ENCODE results near the gene ALG13. TPM values are rescaled to one million over a fixed set of nuclear protein-coding genes. Genes with fewer than 3 reads are reported as not detected.
"Not testable (repeated sequence)": the region's sequence is repeated elsewhere in the genome, so short reads cannot be mapped to it uniquely, and the experiment has no call there.

ALG13 gene
- total RNA-seq, 1 experiment from 2014 or later: 33.2 TPM

DNA sequence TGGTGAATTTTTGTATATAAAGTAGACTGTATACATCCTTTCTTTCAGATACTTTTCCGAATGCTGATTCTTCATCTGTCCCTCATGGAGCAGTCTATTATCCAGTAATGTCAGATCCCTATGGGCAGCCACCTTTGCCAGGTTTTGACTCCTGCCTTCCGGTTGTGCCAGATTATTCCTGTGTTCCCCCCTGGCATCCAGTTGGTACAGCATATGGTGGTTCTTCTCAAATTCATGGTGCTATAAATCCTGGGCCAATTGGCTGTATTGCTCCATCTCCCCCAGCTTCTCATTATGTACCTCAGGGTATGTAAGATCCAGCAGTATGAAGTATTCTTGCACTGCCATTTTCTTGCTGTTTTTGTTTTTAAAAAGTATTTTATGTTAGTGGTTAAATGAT lies 78.7 kb downstream of the ALG13 start:
- DNase-seq (ENCODE audit: low read depth): no peak

DNA sequence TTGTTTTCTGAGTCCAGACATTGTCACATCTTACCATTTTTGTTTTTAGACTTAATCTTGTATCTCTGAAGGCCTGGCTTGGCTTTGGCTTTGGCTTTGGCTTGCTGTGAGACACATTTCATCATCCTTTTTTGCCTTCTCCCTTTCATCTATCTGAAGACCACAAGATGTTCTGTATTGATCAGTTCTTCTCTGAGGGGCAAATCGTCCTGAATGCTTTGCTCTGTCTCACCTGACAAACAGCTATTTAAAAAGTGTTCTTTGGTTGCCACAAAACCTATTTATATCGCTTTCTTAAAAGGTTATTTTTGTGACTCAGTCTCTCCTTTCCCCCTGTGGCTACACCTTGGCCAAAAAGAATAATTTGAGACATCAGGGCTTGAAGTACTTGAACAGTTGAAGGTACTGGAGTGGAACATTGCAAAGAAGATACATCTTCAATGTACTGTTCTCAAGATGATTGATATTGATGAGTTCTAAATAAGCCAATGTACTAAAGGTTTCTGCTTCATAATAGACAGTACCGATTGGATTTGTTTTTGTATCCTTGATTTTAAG lies 80.7 kb downstream of the ALG13 start:
- no peak for DNase-seq (ENCODE audit: low read depth)

GRCh38 chrX:111778591-111778990 lies 97.6 kb downstream of the ALG13 start:
- no peak for DNase-seq (ENCODE audit: low read depth)

- DNase-seq (ENCODE audit: low read depth): no peak
Measured at GRCh38 chrX:111779582-111779981, 98.6 kb downstream of the ALG13 start.

DNA sequence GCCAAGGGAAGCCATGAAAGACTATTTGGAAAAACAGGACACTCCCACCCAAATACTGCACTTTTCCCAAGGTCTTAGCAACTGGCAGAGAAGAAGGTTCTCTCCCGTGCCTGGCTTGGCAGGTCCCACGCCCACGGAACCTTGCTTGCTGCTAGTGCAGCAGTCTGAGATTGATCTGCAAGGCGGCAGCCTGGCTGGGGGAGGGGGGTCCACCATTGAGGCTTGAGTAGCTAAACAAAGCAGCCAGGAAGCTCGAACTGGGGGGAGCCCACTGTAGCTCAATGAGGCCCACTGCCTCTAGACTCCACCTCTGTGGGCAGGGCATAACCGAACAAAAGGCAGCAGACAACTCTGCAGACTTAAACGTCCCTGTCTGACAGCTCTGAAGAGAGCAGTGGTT lies 103.7 kb downstream of the ALG13 start:
- no peak for DNase-seq (ENCODE audit: low read depth)

DNA sequence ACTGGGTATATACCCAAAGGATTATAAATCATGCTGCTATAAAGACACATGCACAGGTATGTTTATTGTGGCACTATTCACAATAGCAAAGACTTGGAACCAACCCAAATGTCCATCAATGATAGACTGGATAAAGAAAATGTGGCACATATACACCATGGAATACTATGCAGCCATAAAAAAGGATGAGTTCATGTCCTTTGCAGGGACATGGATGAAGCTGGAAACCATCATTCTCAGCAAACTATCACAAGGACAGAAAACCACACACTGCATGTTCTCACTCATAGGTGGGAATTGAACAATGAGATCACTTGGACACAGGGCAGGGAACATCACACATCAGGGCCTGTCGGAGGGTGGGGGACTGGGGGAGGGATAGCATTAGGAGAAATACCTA lies 109.1 kb downstream of the ALG13 start:
- DNase-seq (ENCODE audit: low read depth): not testable (repeated sequence)

Other genes with a start within 250 kb of the ALG13 start
- not detected in 2 replicates for gene SERTM2, start 169.5 kb upstream of the ALG13 start, total RNA-seq (2014; rRNA removed; shearing (Covaris generic))
- gene TRPC5OS, start 195.0 kb downstream of the ALG13 start, total RNA-seq (2014; rRNA removed; shearing (Covaris generic)): not detected in 2 replicates